ENCODE measurements around the gene LDLRAD4.

LDLRAD4 gene

DNA sequence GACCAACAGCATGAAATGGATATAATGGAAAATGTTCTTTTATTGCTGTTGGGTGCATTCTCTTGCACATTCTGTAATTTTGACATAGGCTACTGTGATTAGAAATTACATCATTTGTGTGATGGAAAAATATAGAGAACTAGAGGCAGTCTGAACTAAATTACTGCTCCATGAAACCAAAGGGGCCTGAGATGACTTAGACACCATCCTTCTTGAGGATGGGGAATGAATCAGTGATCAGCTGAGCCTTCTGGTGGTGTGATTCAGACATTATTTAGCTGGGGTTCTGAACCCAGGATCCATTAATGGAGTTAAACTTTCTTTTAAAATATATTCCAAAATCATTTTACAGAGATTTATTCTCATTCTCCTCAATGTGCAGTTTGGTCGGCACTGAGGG, 135.8 kb downstream of the LDLRAD4 start:
- no peak overlapping the region for H3K27ac ChIP-seq (ENCODE audit: low read depth, low read length)

GRCh38 chr18:13356032-13356431, 137.5 kb downstream of the LDLRAD4 start:
- H3K27me3 ChIP-seq (ENCODE audit: control insufficient read depth in 1 of 2, insufficient read depth in 2 of 2, low read length in 2 of 2), result no peaks in the 10 kb centered on the region

More for the DNA sequence above, 135.8 kb downstream of the LDLRAD4 start:
- H3K9me3 ChIP-seq (ENCODE audit: control insufficient read depth in 1 of 2, low read length in 2 of 2), result peaks cover 0 to under 1% of the 10 kb centered on the region in 2 donors
- no peak overlapping the region for H3K9ac ChIP-seq (ENCODE audit: low read depth in 1 of 2, low read length in 2 of 2)
- H3K36me3 ChIP-seq (ENCODE audit: control insufficient read depth in 1 of 2, insufficient read depth in 2 of 2, low read length in 2 of 2), result no peaks in the 10 kb centered on the region
- H3K27me3 ChIP-seq (ENCODE audit: control insufficient read depth in 1 of 2, insufficient read depth in 2 of 2, low read length in 2 of 2), result no peaks in the 10 kb centered on the region
- H3K4me1 ChIP-seq (ENCODE audit: control insufficient read depth in 1 of 2, insufficient read depth in 2 of 2, low read length in 2 of 2), result no peaks in the 10 kb centered on the region
- no peak overlapping the region for H3K4me3 ChIP-seq (ENCODE audit: low read depth in 1 of 2, low read length in 2 of 2)

GRCh38 chr18:13357289-13357688, 138.7 kb downstream of the LDLRAD4 start:
- Histone ChIP-seq H3K27me3 (ENCODE audit: control insufficient read depth in 1 of 2, insufficient read depth in 2 of 2, low read length in 2 of 2) (no peaks in the 10 kb centered on the region), H3K27ac (ENCODE audit: low read depth, low read length) (no peak overlapping the region), H3K9me3 (ENCODE audit: control insufficient read depth in 1 of 2, low read length in 2 of 2) (no peaks in the 10 kb centered on the region), H3K36me3 (ENCODE audit: control insufficient read depth in 1 of 2, insufficient read depth in 2 of 2, low read length in 2 of 2) (no peaks in the 10 kb centered on the region), H3K4me1 (ENCODE audit: control insufficient read depth in 1 of 2, insufficient read depth in 2 of 2, low read length in 2 of 2) (no peaks in the 10 kb centered on the region), H3K4me3 (ENCODE audit: low read depth in 1 of 2, low read length in 2 of 2) (no peak overlapping the region), H3K9ac (ENCODE audit: low read depth in 1 of 2, low read length in 2 of 2) (no peak overlapping the region)

More at GRCh38 chr18:13356032-13356431, 137.5 kb downstream of the LDLRAD4 start:
- Histone ChIP-seq H3K4me1 (ENCODE audit: control insufficient read depth in 1 of 2, insufficient read depth in 2 of 2, low read length in 2 of 2) (no peaks in the 10 kb centered on the region), H3K9ac (ENCODE audit: low read depth in 1 of 2, low read length in 2 of 2) (no peak overlapping the region), H3K36me3 (ENCODE audit: control insufficient read depth in 1 of 2, insufficient read depth in 2 of 2, low read length in 2 of 2) (no peaks in the 10 kb centered on the region), H3K27ac (ENCODE audit: low read depth, low read length) (no peak overlapping the region), H3K9me3 (ENCODE audit: control insufficient read depth in 1 of 2, low read length in 2 of 2) (no peaks in the 10 kb centered on the region), H3K4me3 (ENCODE audit: low read depth in 1 of 2, low read length in 2 of 2) (no peak overlapping the region)

GRCh38 chr18:13359210-13359609, 140.7 kb downstream of the LDLRAD4 start:
- Histone ChIP-seq H3K4me3 (ENCODE audit: low read depth in 1 of 2, low read length in 2 of 2) (no peak overlapping the region), H3K27ac (ENCODE audit: low read depth, low read length) (no peak overlapping the region), H3K9ac (ENCODE audit: low read depth in 1 of 2, low read length in 2 of 2) (no peak overlapping the region), H3K27me3 (ENCODE audit: control insufficient read depth in 1 of 2, insufficient read depth in 2 of 2, low read length in 2 of 2) (no peaks in the 10 kb centered on the region), H3K9me3 (ENCODE audit: control insufficient read depth in 1 of 2, low read length in 2 of 2) (no peaks in the 10 kb centered on the region), H3K4me1 (ENCODE audit: control insufficient read depth in 1 of 2, insufficient read depth in 2 of 2, low read length in 2 of 2) (no peaks in the 10 kb centered on the region), H3K36me3 (ENCODE audit: control insufficient read depth in 1 of 2, insufficient read depth in 2 of 2, low read length in 2 of 2) (no peaks in the 10 kb centered on the region)

GRCh38 chr18:13361431-13361830, 142.9 kb downstream of the LDLRAD4 start:
- H3K4me3 ChIP-seq (ENCODE audit: low read depth in 1 of 2, low read length in 2 of 2), result no peak overlapping the region
- no peak overlapping the region for H3K9ac ChIP-seq (ENCODE audit: low read depth in 1 of 2, low read length in 2 of 2)
- no peaks in the 10 kb centered on the region for H3K9me3 ChIP-seq (ENCODE audit: control insufficient read depth in 1 of 2, low read length in 2 of 2)
- H3K27ac ChIP-seq (ENCODE audit: low read depth, low read length), result no peak overlapping the region
- H3K36me3 ChIP-seq (ENCODE audit: control insufficient read depth in 1 of 2, insufficient read depth in 2 of 2, low read length in 2 of 2), result no peaks in the 10 kb centered on the region
- no peaks in the 10 kb centered on the region for H3K27me3 ChIP-seq (ENCODE audit: control insufficient read depth in 1 of 2, insufficient read depth in 2 of 2, low read length in 2 of 2)
- no peaks in the 10 kb centered on the region for H3K4me1 ChIP-seq (ENCODE audit: control insufficient read depth in 1 of 2, insufficient read depth in 2 of 2, low read length in 2 of 2)

- Histone ChIP-seq H3K27ac (ENCODE audit: low read depth, low read length) (no peak overlapping the region), H3K9me3 (ENCODE audit: control insufficient read depth in 1 of 2, low read length in 2 of 2) (no peaks in the 10 kb centered on the region), H3K9ac (ENCODE audit: low read depth in 1 of 2, low read length in 2 of 2) (no peak overlapping the region), H3K4me3 (ENCODE audit: low read depth in 1 of 2, low read length in 2 of 2) (no peak overlapping the region), H3K27me3 (ENCODE audit: control insufficient read depth in 1 of 2, insufficient read depth in 2 of 2, low read length in 2 of 2) (no peaks in the 10 kb centered on the region), H3K36me3 (ENCODE audit: control insufficient read depth in 1 of 2, insufficient read depth in 2 of 2, low read length in 2 of 2) (no peaks in the 10 kb centered on the region), H3K4me1 (ENCODE audit: control insufficient read depth in 1 of 2, insufficient read depth in 2 of 2, low read length in 2 of 2) (no peaks in the 10 kb centered on the region)
Measured at GRCh38 chr18:13362051-13362450, 143.5 kb downstream of the LDLRAD4 start.

GRCh38 chr18:13362607-13363006, 144.0 kb downstream of the LDLRAD4 start:
- Histone ChIP-seq H3K4me1 (ENCODE audit: control insufficient read depth in 1 of 2, insufficient read depth in 2 of 2, low read length in 2 of 2) (no peaks in the 10 kb centered on the region), H3K27ac (ENCODE audit: low read depth, low read length) (no peak overlapping the region), H3K4me3 (ENCODE audit: low read depth in 1 of 2, low read length in 2 of 2) (no peak overlapping the region), H3K36me3 (ENCODE audit: control insufficient read depth in 1 of 2, insufficient read depth in 2 of 2, low read length in 2 of 2) (no peaks in the 10 kb centered on the region), H3K9ac (ENCODE audit: low read depth in 1 of 2, low read length in 2 of 2) (no peak overlapping the region), H3K9me3 (ENCODE audit: control insufficient read depth in 1 of 2, low read length in 2 of 2) (no peaks in the 10 kb centered on the region), H3K27me3 (ENCODE audit: control insufficient read depth in 1 of 2, insufficient read depth in 2 of 2, low read length in 2 of 2) (no peaks in the 10 kb centered on the region)

GRCh38 chr18:13363359-13363758, 144.8 kb downstream of the LDLRAD4 start:
- Histone ChIP-seq H3K4me3 (ENCODE audit: low read depth in 1 of 2, low read length in 2 of 2) (no peak overlapping the region), H3K27ac (ENCODE audit: low read depth, low read length) (no peak overlapping the region), H3K27me3 (ENCODE audit: control insufficient read depth in 1 of 2, insufficient read depth in 2 of 2, low read length in 2 of 2) (no peaks in the 10 kb centered on the region), H3K9me3 (ENCODE audit: control insufficient read depth in 1 of 2, low read length in 2 of 2) (no peaks in the 10 kb centered on the region), H3K36me3 (ENCODE audit: control insufficient read depth in 1 of 2, insufficient read depth in 2 of 2, low read length in 2 of 2) (no peaks in the 10 kb centered on the region), H3K4me1 (ENCODE audit: control insufficient read depth in 1 of 2, insufficient read depth in 2 of 2, low read length in 2 of 2) (no peaks in the 10 kb centered on the region), H3K9ac (ENCODE audit: low read depth in 1 of 2, low read length in 2 of 2) (no peak overlapping the region)

DNA sequence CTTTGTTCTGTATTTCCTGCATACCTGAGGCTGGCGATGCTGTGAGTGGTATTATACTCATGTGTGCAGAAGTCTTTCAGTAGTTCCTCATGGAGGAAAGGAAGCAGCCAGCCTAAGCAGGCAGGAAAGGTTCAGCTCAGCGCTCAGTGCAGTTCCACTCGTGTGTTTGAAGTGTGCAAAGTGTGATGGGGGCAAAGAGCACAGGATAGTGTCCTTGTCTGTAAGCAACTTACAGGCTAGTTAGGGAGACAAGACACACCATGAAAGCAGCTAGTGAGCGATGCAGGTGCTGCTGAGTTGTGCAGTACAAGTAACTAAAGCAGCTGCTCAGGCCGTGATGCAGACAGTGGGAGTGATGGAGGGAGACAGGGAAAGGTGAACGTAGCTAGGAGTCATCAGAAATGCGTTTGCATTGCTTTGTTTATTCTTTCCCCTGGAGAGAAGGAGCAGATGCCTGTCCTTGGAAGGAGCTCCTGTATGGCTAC, 146.2 kb downstream of the LDLRAD4 start:
- Histone ChIP-seq H3K4me1 (ENCODE audit: control insufficient read depth in 1 of 2, insufficient read depth in 2 of 2, low read length in 2 of 2) (peaks cover 9 to 10% of the 10 kb centered on the region in 2 donors), H3K9me3 (ENCODE audit: control insufficient read depth in 1 of 2, low read length in 2 of 2) (no peaks in the 10 kb centered on the region), H3K36me3 (ENCODE audit: control insufficient read depth in 1 of 2, insufficient read depth in 2 of 2, low read length in 2 of 2) (no peaks in the 10 kb centered on the region), H3K4me3 (ENCODE audit: low read depth in 1 of 2, low read length in 2 of 2) (no peak overlapping the region), H3K9ac (ENCODE audit: low read depth in 1 of 2, low read length in 2 of 2) (no peak overlapping the region), H3K27ac (ENCODE audit: low read depth, low read length) (no peak overlapping the region), H3K27me3 (ENCODE audit: control insufficient read depth in 1 of 2, insufficient read depth in 2 of 2, low read length in 2 of 2) (no peaks in the 10 kb centered on the region)

GRCh38 chr18:13366131-13366530, 147.6 kb downstream of the LDLRAD4 start:
- H3K27ac ChIP-seq (ENCODE audit: low read depth, low read length), result no peak overlapping the region
- no peaks in the 10 kb centered on the region for H3K27me3 ChIP-seq (ENCODE audit: control insufficient read depth in 1 of 2, insufficient read depth in 2 of 2, low read length in 2 of 2)
- H3K36me3 ChIP-seq (ENCODE audit: control insufficient read depth in 1 of 2, insufficient read depth in 2 of 2, low read length in 2 of 2), result no peaks in the 10 kb centered on the region
- no peaks in the 10 kb centered on the region for H3K9me3 ChIP-seq (ENCODE audit: control insufficient read depth in 1 of 2, low read length in 2 of 2)
- no peak overlapping the region for H3K4me3 ChIP-seq (ENCODE audit: low read depth in 1 of 2, low read length in 2 of 2)
- peaks cover 17 to 19% of the 10 kb centered on the region in 2 donors for H3K4me1 ChIP-seq (ENCODE audit: control insufficient read depth in 1 of 2, insufficient read depth in 2 of 2, low read length in 2 of 2)
- H3K9ac ChIP-seq (ENCODE audit: low read depth in 1 of 2, low read length in 2 of 2), result no peak overlapping the region

DNA sequence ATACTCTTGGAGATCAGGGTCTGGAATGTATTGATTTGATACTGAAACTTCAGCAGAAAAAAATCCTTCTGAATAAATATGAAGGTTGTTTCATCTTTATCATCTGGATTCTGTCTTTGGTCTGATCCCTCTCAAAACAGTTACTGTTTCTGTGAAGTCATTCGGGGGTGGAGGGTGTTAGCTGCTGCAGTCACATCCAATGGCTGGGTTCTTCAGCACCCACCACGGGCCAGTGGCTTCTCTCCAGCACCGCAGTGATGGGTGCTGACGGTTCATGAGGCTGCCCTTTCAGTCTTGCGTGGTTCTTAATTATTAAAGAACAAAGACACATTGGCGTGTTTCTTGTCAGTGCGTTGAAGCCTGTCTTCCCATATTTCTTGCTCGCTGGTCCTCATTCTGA, 148.0 kb downstream of the LDLRAD4 start:
- Histone ChIP-seq H3K4me1 (ENCODE audit: control insufficient read depth in 1 of 2, insufficient read depth in 2 of 2, low read length in 2 of 2) (peaks cover 17 to 19% of the 10 kb centered on the region in 2 donors), H3K27ac (ENCODE audit: low read depth, low read length) (no peak overlapping the region), H3K9me3 (ENCODE audit: control insufficient read depth in 1 of 2, low read length in 2 of 2) (no peaks in the 10 kb centered on the region), H3K36me3 (ENCODE audit: control insufficient read depth in 1 of 2, insufficient read depth in 2 of 2, low read length in 2 of 2) (no peaks in the 10 kb centered on the region), H3K27me3 (ENCODE audit: control insufficient read depth in 1 of 2, insufficient read depth in 2 of 2, low read length in 2 of 2) (no peaks in the 10 kb centered on the region), H3K4me3 (ENCODE audit: low read depth in 1 of 2, low read length in 2 of 2) (no peak overlapping the region), H3K9ac (ENCODE audit: low read depth in 1 of 2, low read length in 2 of 2) (no peak overlapping the region)

Measured in duodenal mucosa (tissue), 2 donors.